Motor neuron (in vitro differentiated cells): Measurements from ENCODE around the gene DTX2. TPM values are rescaled to one million over a fixed set of nuclear protein-coding genes. Genes with fewer than 3 reads are reported as not detected.
"Not testable (repeated sequence)": the region's sequence is repeated elsewhere in the genome, so short reads cannot be mapped to it uniquely, and the experiment has no call there.

Experiments used
- ATAC-seq, 8 experiments: fragments of 200-7000 bp; cut with Tn5 transposase; replicated peaks in 6 of 8; 2 replicates each; pipeline ENCODE4 v1.8.0; 2021; ENCODE audit warnings: mild to moderate bottlenecking in 8 of 8, moderate library complexity in 8 of 8
- H3K27ac ChIP-seq, 2 donors: fragments of 250-450 bp; sonication (Bioruptor Pico); 2 replicates each; pipeline ENCODE4 v1.9.0; 2021; ENCODE audit warnings: antibody characterized with exemption in 2 of 2, mild to moderate bottlenecking in 2 of 2, moderate library complexity in 1 of 2
- H3K4me1 ChIP-seq, 2 donors: fragments of 250-450 bp; sonication (Bioruptor Pico); replicated peaks in 1 of 2; 2 replicates each; pipeline ENCODE4 v1.6.1; 2021; ENCODE audit warnings: antibody characterized with exemption in 2 of 2, mild to moderate bottlenecking in 2 of 2, moderate library complexity in 1 of 2
- H3K4me3 ChIP-seq, 5 donors: fragments of 250-450 bp; sonication (Bioruptor Pico); 2 replicates each; pipeline ENCODE4 v1.9.0; 2021; ENCODE audit warnings: antibody characterized with exemption in 5 of 5, mild to moderate bottlenecking in 5 of 5, moderate library complexity in 4 of 5
- WGBS, 10 experiments: fragments of 450-650 bp; shearing (Covaris generic); methylation state at CpG; one replicate each; pipeline ENCODE4 v1.0.0; 2022; 5-methylcytosine and 5-hydroxymethylcytosine counted together
- in situ Hi-C, 9 experiments: fragments of 400-800 bp; cut with MboI; loops; one replicate each; pipeline ENCODE4 v1.15.0; 2021; ENCODE audit warnings: low sequenced_read_pairs in 9 of 9, low pct_unique_long_range_greater_than_20kb in 2 of 9; ENCODE audit not compliant: unreplicated experiment in 9 of 9
- total RNA-seq, 8 experiments: library from RNA; unstranded; fragments of 300-600 nt; gene quantifications; 2 replicates each; pipeline versions ENCODE4 v1.2.3 to v1.2.4, GENCODE V29; 2022

DTX2 gene
- total RNA-seq, 8 experiments from 2014 or later = 3.4 to 13.8 (median 5.6) TPM

- H3K4me1 ChIP-seq, H3K27ac ChIP-seq, H3K4me3 ChIP-seq, ATAC-seq, in situ Hi-C loops: not testable (repeated sequence)
- WGBS, 10 experiments = 47% methylated on average over 2 of the region's 33 CpGs; no CpG with 5 or more reads in 9 of the 10 experiments
Observed at GRCh38 chr7:76504351-76505167, 43.0 kb downstream of the DTX2 start.

DNA sequence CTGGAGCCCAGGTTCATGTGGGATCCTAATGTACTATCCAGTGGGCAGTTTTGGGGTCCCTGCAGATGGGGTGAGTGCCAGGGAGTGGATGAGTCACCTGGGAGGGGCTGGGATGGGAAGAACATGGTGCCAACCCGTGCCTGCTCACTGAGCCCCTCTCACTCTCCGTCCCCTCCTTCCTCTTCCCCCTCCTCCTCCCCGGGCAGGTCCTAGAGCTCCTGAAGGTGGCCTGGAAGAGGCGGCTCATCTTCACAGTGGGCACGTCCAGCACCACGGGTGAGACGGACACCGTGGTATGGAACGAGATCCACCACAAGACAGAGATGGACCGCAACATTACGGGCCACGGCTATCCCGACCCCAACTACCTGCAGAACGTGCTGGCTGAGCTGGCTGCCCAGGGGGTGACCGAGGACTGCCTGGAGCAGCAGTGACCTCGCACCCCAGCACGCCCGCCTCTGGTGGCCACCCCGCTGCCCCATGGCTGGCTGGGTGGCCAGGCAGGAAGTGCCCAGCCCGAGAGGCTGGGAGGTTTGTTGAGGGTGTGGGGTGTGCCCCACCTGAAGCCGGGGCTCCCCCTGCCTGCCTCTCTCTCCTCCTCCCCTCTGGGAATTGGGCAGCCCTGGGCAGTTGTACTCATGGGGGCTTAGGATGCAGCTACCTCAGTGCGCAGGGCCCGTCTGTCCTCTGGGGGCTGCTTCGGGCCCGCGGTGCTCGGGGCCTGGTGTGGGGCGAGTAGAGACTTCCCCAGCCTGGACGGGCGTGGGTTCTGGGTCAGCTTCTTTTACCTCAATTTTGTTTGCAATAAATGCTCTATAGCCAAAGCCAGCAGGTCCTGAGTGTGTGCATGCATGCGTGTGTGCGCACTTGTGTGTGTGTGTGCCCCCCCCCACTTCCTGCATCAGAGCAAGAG lies 43.9 kb downstream of the DTX2 start:
- Histone ChIP-seq H3K4me3 (no peak overlapping the region), H3K4me1 (peaks cover 0 to 3% of the 10 kb centered on the region in 2 donors), H3K27ac (no peak overlapping the region)
- WGBS, 10 experiments = 80 to 100% (median 100%) methylated on average over 1 to 2 of the region's 32 CpGs; no CpG with 5 or more reads in 7 of the 10 experiments
- in situ Hi-C loops = no loop called here
- ATAC-seq = no peak

GRCh38 chr7:76506081-76506440 lies 44.6 kb downstream of the DTX2 start:
- H3K4me3 ChIP-seq = no peak overlapping the region
- 78 to 100% (median 87%) methylated on average over 1 to 5 of the region's 5 CpGs; no CpG with 5 or more reads in 4 of the 10 experiments for WGBS, 10 experiments
- in situ Hi-C loops = no loop called here
- H3K4me1 ChIP-seq = peaks cover 0 to 3% of the 10 kb centered on the region in 2 donors
- no peak overlapping the region for H3K27ac ChIP-seq
- no peak for ATAC-seq

- ATAC-seq, in situ Hi-C loops: not testable (repeated sequence)
- WGBS, 10 experiments = 90 to 100% (median 91%) methylated on average over 1 to 7 of the region's 8 CpGs; no CpG with 5 or more reads in 5 of the 10 experiments
Observed at GRCh38 chr7:76506643-76507042, 45.1 kb downstream of the DTX2 start.

GRCh38 chr7:76507723-76508406 lies 46.4 kb downstream of the DTX2 start:
- no peak for ATAC-seq
- in situ Hi-C loops = no loop called here
- Histone ChIP-seq H3K4me1 (peaks cover 0 to 3% of the 10 kb centered on the region in 2 donors), H3K4me3 (no peak overlapping the region), H3K27ac (no peak overlapping the region)
- WGBS, 10 experiments = 62 to 100% (median 87%) methylated on average over 2 to 9 of the region's 11 CpGs

More at GRCh38 chr7:76506643-76507042, 45.1 kb downstream of the DTX2 start:
- not testable (repeated sequence) for H3K4me1 ChIP-seq, H3K27ac ChIP-seq, H3K4me3 ChIP-seq

GRCh38 chr7:76509931-76510877 lies 48.7 kb downstream of the DTX2 start, which contains the start of gene UPK3B:
UPK3B (plus strand) TSS chr7:76510552; CDS start chr7:76510653, 101 bp downstream.
- H3K27ac ChIP-seq = no peak within 1 kb of the TSS
- 17 to 81% (median 72%) methylated on average over 1 to 3 of the region's 20 CpGs; no CpG with 5 or more reads in 6 of the 10 experiments for WGBS, 10 experiments
- ATAC-seq = peak in 6 of 8 experiments; percentile 5 to 25 (median 14)
- H3K4me3 ChIP-seq = no peak within 1 kb of the TSS
- H3K4me1 ChIP-seq = peaks cover 8 to 15% of the 10 kb centered on the region in 2 donors
- in situ Hi-C loops = no loop called here

GRCh38 chr7:76511200-76511910 lies 49.8 kb downstream of the DTX2 start:
- ATAC-seq, H3K27ac ChIP-seq, in situ Hi-C loops, H3K4me3 ChIP-seq: not testable (repeated sequence)
- H3K4me1 ChIP-seq = peaks cover 8 to 15% of the 10 kb centered on the region in 2 donors
- WGBS, 10 experiments = no CpG with 5 or more reads among the region's 24 CpGs

DNA sequence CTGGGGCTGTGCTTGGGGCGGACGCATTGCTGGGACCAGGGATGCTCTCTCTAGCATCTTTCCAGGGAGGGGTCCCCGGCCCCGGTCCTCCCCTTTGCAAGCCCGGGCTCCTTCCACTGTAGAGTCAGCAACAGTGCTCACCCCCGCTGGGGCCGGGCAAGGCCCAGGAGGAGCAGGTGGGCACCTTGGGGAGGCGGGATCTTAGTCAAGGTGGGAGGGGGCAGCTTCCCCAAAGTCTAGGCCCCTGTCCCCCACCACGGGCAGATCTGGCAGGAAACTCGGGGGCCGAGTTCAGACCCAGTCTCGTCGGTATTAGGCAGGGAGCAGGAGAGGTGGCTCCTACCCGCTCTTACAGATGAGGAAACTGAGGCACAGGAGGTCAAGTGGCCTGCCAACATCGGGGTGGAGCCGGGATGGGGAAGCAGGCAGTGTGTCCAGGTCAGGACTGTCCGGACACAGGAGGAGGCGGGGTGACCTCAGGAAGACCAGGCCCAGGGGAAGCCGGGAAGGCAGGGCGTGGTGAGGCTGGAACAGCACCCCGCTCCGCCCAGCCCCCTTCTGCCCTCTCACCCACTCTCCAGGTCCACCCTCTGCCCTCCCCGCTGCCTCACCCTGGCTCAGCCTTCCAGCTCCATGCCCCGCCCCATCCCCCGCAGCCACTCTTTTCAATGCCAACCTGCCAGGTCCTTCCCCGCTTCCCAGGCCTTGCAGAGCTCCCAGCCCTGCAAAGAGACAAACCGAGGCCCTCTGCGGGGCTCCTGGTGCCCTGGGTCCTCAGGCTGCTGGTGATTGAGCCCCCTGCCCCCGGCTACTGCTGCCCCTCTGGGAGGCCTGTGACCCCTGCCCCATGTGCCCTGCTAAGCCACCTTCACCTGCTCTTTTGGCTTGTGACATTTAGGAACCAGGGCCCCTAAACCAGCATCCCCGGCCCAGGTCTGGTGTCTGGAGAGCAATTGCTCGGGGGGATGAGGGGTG lies 50.7 kb downstream of the DTX2 start:
- ATAC-seq = peak in 2 of 8 experiments; percentile 54 to 66
- H3K27ac ChIP-seq, H3K4me3 ChIP-seq, in situ Hi-C loops: not testable (repeated sequence)
- H3K4me1 ChIP-seq = peaks cover 8 to 15% of the 10 kb centered on the region in 2 donors
- no CpG with 5 or more reads among the region's 31 CpGs for WGBS, 10 experiments

DNA sequence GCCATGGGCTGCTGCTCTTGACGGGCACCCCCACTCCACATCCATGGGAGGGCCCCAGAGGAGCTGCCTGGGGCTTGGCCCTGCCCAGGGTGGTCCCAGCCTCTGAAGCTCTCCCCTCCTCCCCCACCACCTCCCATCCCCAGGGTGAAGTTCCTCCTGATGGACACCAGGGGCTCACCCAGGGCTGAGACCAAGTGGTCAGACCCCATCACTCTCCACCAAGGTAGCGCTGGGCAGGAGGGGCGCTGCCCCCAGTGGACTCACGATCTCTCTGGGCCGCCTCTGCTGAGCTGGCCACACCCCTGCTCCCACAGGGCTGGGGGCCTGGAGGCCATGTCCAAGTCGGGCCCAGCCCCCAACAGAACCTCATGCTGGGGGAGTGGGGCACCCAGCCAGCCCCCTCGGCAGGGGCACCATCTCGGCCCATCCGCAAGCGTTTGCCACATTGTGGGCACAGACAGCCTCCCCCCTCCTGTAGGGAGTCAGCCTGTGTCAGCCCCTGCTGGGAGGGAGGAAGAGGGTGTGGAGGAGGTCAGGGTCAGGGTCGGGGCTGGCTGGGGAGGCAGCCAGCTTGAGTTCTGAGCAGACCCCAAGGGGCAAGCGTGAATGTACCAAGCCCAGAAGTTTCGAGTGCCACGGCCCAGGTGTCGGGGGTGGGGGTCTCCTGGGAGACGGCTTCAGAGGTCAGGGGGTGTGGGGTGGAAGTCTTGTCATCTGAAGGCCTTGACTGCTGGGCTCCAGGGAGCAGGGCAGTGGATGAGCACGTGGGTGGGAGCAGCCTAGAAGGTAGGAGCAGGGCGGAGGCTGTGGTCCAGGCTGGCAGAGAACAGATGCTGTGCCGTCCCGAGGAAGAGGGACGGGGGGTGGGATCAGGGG lies 51.7 kb downstream of the DTX2 start:
- in situ Hi-C loops = no loop called here
- Histone ChIP-seq H3K27ac (peak overlapping the region in 1 of 2 donors; percentile 4), H3K4me1 (peaks cover 8 to 15% of the 10 kb centered on the region in 2 donors), H3K4me3 (no peak overlapping the region)
- 80 to 87% methylated on average over 1 to 3 of the region's 21 CpGs; no CpG with 5 or more reads in 8 of the 10 experiments for WGBS, 10 experiments
- peak in 6 of 8 experiments; percentile 8 to 43 (median 34) for ATAC-seq
